T-helper 1 cell treated with Interleukin-12 subunit alpha and Interleukin-12 subunit beta and Interleukin-4 antibody, amounts not matched to agents 30 ng/mL and 1 ng/mL, for 36 hours (primary cell): ENCODE data around the gene IARS2. TPM values are rescaled to one million over a fixed set of nuclear protein-coding genes. Genes with fewer than 3 reads are reported as not detected.
"Not testable (repeated sequence)": the region's sequence is repeated elsewhere in the genome, so short reads cannot be mapped to it uniquely, and the experiment has no call there.

Experiments
- intact Hi-C: fragments of 100-400 bp; cut with micrococcal nuclease; formaldehyde crosslinking; loops from one replicate; pipeline ENCODE4 v1.15.1; 2024
- total RNA-seq: library from RNA; stranded (reverse); gene quantifications from 2 replicates; pipeline ENCODE4 v1.2.3, GENCODE V29; 2022

Gene IARS2
- 51.2 and 53.4 TPM in 2 replicates for total RNA-seq

DNA sequence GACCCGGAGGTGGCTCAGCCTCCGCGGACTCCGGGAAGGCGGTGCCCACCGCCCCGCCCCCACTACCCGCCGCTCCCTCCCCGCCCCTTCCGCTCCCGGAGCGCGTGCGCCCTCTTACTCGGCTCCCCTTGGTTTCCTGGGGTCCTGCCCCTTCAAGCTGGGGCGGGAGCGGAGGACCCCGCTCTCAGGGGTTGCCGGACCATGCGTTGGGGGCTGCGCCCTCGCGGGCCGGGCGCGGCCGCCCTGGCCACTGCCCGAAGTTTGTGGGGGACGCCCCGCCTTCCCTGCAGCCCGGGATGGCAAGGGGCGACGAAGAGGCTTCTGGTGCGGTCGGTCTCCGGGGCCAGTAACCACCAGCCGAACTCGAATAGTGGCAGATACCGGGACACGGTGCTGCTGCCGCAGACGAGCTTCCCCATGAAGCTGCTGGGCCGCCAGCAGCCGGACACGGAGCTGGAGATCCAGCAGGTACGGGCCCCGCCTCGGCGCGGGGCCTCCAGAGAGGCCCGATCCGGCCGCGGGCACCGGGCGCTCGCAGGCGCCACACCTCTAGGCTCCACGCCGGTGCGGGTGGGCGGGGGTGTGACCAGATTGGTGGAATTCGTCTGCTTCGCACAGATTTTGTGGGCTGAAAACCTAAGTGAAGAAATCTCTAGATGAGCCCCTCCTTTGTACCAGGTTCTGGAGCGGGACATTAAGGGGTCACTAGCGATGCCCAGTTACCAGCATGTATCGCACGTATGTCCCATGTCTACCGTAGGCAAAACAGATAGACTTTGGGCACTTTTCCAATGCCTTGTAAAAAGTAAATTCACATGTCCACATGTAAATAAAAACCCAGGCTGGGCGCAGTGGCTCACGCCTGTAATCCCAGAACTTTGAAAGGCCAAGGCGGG is at the start of gene IARS2:
Gene IARS2 (plus strand): TSS at position 117 of the 896 bp plus-strand sequence. CDS start 85 bp downstream, at position 202.
- intact Hi-C loops, result loop anchor here (1.0 to 5.0 kb wide), 7 partner anchors 19 to 1618 kb away; partner anchors contain the start of genes LYPLAL1 and RAB3GAP2

DNA sequence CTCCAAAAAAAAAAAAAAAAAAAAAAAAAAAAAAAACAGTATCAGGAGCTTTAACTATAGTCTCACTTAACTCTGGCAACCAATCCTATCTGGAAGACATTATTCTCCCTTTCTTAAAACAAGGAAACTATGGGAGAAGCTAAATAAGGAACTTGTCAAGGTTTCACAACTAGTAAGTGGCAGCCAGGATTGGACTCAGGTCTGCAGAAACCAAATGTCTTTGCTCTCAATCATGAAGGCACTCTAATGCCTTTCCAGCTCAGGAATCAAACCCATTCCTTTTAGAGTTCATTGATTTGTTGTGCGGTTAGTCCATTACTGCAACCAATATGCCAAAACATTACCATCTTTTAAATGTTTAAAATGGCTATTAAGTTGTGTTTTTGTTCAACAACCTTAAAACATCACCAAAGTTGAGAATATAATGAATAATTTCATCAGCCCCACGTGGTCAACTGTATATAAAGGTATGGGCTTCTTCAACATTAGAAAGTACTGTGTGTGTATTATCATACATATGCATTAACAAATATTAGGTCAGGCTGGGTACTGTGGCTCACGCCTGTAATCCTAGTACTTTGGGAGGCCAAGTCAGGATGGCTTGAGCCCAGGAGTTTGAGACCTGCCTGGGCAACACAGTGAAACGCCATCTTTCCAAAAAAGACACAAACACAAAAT is 49.1 kb upstream of the IARS2 start:
- intact Hi-C loops, result loop anchor here (5.0 kb wide), 1 partner anchor 687 kb away; no protein-coding TSS in a partner anchor

DNA sequence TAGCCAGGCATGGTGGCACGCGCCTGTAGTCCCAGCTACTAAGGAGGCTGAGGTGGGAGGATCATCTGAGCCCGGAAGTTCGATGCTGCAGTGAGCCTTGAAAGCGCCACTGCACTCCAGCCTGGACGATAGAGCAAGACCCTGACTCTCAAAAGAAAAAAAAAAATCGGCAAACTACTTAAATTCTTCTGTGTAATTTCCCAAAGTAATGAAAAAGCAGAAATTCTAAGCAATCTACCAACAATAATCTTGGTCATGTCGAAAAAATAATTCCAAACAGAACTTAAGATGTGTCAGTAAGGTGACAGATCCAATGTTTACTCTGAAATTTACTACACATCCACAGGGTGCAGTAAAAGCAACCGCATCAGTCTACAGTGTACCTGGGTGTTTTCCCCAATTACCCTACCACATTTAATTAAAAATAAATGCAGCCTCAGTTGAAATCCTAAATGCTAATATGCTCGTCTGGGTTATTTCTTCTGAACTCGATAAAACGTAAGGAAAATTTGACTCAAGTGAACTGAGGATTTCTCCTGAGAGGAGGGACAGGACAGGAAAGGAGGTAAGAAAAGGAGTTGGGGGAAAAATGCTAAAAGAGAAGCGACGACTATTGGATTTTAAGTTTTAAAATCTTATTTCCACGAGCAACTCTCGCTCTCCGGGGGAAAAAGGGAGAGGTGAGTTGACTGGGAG is 48.4 kb upstream of the IARS2 start:
- intact Hi-C loops, result loop anchor here (1.0 to 5.0 kb wide), 9 partner anchors 8 to 1760 kb away; partner anchors contain the start of genes BPNT1, RAB3GAP2 and RRP15

DNA sequence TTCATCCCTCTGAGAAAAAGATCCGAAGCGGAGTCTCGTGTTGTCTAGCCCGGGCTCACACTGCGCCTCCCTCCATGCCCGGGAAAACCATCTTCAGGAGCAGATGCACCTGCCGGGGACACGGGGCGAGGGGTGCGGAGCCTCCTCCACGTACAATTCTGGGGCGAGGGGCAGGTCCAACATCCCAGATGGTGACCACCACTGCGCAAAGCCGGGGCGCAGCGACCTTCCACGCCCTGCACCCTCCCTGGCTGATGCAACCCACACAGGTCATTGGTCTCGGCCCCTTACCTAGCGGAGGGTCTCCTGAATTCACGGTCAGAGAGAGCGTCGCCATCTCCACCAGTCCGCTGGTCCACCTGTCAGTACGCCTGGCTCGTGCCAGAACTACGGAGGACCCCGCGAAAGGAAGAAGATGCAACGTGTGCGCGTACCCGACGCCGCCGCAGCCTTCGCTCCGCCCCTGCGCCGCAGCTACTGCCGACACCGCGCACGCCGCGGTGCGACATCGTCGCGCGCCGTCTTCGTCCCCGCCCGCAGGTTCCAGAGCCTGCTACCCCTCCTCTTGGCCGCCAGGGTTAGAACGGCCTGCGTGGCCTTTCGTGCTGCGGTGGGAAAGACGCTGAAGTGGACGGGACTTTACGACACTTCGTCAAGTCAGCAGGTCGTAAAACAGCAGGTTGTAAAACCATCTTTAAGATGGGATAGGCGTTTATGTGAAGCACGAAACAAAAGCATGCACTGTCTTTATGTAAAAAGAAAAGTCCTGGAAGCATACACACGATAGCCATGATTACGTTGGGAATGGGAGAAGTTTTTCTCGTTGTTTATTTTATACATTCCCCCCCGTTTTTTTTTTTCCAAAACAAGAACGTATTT is 47.6 kb upstream of the IARS2 start, which contains the start of gene EPRS1:
Gene EPRS1 (minus strand): TSS at position 454 of the 879 bp plus-strand sequence. CDS start 117 bp downstream, at position 337.
- intact Hi-C loops, result loop anchor here (1.0 to 5.0 kb wide), 9 partner anchors 9 to 1761 kb away; partner anchors contain the start of genes BPNT1, RAB3GAP2 and RRP15

DNA sequence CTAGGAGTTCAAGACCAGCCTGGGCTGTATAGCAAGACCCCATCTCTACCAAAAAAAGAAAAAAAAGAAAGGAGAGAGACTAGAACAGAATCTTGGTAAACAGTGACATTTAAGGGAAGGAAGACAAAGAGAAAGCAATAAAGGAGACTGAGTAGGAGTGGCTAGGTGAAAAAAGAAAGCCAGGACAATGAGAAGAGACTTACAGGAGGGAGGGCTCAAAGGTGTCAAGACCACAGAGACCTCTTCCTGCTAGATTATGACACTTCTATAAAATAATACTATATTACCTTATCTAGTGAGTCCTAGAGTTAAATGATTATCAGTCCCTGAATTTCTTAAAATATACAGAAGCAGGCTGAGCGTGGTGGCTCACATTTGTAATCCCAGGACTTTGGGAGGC is 37.6 kb upstream of the IARS2 start:
- intact Hi-C loops, result no loop called here

DNA sequence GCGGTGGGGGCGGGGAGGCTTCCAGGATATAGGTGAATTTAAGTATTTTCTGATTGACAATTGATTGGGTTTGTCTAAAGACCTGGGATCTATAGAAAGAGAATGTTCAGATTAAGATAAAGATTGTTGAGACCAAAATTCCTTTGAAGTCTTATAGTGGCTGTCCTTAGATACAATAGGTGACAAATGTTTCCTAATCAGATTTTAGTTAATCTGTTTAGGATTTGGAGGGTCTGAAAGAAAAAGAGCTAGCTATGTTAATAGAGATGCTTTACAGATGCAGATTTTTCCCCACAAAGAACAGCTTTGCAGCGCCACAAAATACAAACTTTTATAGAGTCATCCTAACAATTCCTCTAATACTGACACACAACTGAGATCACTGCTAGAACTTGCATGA is 33.1 kb upstream of the IARS2 start:
- intact Hi-C loops, result no loop called here

DNA sequence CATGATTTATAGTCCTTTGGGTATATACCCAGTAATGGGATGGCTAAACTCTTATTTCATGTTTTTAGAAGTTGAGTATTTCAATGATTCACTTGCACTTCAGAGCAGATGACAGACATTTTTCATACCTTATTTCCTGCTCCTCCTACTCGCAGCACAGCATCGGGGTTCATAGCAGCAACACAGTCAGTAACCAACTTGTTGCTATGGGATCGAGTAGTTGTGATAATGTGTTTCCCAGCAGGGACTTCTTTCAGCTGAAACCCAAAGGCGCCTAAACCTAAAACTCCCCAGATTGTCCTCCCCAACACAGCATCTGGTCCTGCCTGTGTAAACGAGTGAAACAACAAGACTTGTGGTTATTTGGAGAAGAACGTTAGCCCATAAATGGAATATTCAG is 31.3 kb upstream of the IARS2 start:
- intact Hi-C loops, result no loop called here

DNA sequence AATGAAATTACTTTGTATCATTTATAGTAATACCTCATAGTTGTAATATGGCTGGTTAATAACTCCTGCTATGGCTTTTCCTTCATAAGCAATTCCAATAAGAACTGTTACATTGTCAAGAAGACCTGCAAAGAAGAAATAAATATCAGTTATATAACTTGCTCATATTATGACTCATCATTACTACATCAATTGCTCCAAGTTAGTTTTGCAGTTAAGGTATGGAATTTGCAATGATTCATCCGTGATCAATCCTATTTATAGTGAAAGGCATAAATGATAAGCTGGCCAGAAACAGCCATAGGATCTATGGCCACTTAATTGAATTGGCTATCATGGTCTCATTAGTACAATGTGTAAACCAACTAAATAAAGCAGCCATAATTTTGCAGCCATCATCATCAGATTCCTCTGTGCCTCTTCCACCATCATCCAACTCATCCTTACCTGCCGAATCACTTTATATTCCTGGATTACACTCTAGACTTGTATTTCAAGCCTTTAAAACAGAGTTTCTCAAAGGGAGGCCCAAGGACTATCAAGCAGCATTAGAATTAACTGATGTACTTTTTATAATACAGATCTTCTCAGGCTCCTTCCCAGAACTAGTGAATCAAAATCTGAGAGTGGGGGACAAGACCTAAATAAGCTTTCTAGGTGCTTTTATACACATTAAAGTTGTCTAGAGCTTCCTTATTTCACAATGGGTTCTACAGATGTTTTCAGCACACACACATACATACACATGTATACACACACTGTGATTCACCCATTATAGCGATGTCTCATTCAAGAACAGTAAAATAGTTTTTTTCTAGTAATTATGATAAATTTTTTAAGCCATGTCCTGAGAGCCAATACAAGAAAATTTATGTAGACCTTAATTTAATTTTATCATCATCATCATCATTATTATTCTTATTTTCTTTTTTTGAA is 26.4 kb upstream of the IARS2 start:
- intact Hi-C loops, result no loop called here

DNA sequence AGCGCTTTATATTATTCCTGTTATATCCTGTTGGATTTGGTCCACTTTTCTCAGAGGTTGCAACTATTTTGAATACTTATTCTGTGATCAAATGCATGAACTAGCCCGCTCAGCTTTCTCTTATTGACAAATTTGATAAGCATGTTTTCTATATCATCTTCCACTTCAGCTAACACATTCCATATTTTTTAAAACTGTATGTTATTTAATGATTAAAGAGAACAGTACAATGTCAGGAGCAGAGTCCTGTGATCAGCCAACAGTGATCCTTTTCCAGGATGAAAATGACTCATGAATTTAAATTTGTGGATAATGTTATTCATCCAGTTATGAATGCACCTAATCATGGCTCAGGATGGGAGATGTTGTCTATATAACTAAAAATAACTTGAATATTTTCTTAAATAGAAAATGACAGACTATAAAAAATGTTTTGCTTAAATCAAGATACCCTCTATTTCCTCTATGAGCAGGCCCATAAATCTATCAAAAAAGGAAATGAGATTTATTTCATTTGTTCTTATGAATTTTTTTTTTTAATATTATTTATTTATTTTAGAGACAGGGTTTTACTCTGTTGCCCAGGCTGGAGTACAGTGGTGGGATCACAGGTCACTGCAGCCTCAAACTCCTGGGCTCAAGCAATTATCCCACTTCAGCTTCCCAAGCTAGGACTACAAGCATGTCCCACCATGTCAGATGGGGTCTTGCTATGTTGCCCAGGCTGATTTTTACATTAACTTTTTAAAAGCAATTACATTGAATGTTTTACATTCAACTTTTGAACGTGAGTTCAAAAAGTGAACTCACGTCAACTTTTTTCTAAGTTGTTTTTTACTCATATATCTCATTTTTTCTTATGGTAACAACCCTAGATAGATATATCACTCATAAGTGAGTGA is 16.8 kb upstream of the IARS2 start:
- intact Hi-C loops, result no loop called here

DNA sequence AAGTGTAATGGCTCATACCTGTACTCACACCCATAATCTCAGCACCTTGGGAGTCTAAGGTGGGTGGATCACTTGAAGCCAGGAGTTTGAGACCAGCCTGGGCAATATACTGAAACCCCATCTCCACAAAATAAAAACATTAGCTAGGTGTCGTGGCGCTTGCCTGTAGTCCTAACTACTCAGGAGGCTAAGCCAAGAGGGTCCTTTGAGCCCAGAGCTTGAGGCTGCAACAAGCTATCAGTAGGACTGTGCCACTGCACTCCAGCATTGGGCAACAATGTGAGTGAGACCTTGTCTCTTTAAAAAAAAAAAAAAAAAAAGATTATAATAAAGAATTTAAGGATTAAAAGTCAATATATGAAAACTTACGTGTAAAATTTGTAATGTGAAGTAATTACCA is 16.0 kb upstream of the IARS2 start:
- intact Hi-C loops, result no loop called here

DNA sequence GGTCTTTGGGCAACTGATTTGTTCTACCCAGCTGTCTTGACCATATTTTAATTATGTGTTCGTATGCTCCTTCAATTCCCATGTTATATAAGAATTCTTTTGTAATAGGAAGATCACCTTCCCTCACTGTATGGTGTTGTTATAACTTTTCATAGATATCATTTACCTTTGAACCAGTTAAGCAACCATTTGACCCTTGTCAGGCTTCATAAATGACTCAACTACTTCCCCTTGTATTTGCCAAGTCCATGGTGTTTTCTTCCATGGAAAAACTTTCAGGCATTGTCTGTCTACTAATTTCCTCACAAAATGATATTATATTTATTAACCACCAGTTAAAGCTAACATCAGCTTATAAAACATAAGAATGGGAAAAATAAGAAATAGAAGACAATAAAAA is 9.5 kb upstream of the IARS2 start:
- intact Hi-C loops, result no loop called here

DNA sequence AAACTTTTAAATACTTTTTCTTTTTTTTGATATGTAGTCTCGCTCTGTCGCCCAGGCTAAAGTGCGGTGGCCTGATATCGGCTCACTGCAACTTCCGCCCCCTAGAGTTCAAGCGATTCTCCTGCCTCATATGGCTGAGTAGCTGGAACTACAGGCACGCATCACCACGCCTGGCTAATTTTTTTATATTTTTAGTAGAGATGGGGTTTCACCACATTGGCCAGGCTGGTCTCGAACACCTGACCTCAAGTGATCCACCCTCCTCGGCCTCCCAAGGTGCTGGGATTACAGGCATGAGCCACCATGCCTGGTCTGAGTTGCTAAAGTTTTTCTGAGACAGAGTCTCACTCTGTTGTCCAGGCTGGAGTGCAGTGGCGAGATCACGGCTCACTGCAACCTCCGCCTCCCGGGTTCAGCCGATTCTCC is 7.7 kb upstream of the IARS2 start:
- intact Hi-C loops, result not testable (repeated sequence)

DNA sequence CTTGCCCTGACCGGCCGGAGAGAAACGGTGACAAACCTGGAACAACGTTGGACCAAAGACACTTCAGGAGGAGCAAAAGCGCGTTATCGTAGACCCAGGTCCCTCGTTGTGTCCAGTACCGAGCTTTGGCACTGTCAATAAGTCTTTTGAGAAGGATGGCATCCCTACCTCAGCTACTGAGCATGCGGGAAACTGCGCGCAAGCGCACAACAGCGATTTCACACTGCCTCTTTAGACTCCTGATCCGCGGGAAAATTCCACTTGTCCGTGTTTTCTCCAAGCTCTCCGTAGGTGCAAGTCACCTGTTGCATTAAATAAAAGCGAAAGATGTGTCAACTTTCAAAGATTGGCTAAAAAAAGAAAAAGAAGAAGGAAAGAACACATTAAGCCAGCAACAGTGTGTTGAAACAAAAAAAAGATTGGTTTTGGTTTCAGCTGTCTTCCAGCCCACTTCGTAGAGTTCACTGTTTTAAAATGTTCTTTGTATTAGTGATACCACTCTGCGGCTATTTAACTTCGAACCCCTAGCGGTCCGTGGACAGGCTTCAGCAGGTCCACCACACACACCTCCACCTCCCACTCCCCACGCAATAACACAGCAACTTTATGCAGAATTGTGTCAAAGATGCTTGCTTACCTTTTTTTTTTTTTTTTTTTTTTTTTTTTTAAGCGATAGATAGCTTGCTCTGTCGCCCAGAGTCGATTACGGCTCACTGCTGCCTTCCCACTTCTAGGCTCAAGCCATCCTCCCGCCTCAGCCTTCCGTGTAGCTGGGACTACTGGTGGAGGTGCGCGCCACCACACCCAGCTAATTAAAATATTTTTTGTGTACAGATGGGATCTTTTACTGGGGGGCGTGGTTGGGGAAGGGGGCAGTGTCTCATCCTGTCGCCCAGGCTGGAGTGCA is 4.0 kb upstream of the IARS2 start, which contains the start of gene BPNT1:
Gene BPNT1 (minus strand): TSS at position 139 of the 907 bp plus-strand sequence. CDS start 9,942 bp downstream, outside the sequence.
- intact Hi-C loops, result loop anchor here (1.0 to 5.0 kb wide), 9 partner anchors 23 to 1805 kb away; partner anchors contain the start of genes C1orf115, EPRS1, LYPLAL1 and RAB3GAP2

DNA sequence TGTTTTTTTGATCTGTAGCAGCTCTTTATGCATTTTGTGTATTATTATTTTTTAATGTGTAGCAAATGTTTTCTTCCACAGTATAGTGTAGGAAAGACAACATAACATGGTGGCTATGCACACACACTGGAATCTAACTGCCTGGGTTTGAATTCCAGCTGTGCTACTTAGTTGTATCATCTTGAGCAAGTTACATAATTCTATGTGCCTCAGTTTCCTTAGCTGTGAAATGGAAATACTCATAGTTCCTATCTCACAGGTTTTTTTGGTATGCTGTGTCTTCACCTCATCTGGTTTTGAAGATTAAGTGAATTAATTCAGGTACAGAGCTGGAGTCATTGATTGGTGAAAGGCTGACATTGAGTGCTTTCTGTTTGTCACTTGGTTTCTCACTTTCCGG is 1.2 kb upstream of the IARS2 start:
- intact Hi-C loops, result loop anchor here (1.0 to 5.0 kb wide), 3 partner anchors 46 to 1620 kb away; partner anchors contain the start of genes EPRS1 and LYPLAL1

DNA sequence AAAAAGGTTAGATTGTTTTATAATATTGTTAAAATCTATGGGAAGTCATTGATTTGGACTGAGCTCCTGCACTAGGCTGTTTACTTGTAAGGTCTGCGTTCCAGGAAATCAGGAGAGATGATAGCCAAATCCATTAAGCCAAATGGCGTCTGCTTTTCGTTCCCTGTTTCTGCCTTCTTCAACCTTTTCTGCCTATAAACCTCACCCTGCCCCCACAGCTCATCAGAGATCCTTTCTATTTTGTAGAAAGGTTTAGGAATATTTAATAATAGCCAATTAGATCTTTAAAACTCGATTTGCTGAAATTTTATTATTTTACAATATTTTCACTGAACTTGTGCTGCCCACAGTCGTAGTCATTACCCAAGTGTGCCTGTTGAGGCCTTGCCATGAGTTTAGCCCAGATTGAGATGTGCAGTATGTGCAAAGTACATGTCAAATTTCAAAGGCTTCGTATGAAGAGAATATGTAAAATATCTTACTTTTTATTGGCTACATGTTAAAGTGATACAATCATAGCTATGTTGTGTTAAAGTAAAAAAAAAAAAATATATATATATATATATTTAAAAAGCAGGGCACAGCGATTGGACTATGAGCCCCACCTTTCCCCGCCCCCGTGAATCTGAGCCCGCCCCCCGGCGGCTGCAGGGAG is 444 bp upstream of the IARS2 start:
- intact Hi-C loops, result loop anchor here (1.0 to 5.0 kb wide), 8 partner anchors 20 to 1619 kb away; partner anchors contain the start of genes EPRS1, LYPLAL1 and RAB3GAP2

DNA sequence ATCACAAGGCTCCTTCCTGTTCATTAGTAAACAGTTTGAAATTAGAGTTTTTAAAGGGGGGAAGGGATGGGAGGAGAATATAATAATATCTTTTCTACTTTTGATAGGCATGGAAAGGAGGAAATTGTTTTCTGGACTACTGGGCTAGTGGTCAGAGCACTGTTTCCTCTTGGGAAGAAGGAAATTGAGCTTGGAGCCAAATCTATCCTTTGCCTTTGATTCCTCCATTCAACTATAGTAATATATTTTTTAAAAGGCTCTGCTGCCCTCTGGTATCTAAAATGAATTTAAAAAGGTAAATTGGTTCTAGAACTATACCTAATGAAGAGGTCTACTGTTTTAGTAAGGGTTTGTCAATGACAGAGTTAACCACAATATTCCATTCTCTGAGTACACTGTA is 5.9 kb downstream of the IARS2 start:
- intact Hi-C loops, result no loop called here
